GM12874 (cell line): ENCODE results near the gene VSIG8.

ENCODE experiments used
- CTCF ChIP-seq: IDR thresholded peaks from 2 replicates; pipeline ENCODE4 v1.5.1; 2011; ENCODE audit warnings: low read depth, mild to moderate bottlenecking, control low read depth, low read length, moderate library complexity; ENCODE audit not compliant: insufficient read depth

Gene VSIG8

DNA sequence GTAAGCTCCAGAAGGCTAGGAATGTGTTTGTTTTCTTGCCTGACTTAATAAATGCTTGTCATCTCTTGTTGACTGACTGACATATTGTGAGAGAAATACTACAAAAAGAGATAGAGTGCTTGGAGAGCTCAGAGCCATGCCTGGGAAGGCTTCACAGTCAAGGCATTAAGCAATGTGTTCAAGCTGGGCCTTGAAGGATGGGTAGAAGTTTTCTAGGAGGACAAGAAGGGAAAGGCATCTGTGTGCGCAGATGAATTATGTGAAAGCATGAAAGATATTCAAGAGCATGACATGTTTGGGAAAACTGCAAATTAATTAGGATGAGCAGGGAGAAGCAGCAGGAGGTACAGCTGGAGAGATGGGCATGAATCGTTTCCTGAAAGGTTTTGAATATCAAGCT, 30.1 kb downstream of the VSIG8 start:
- no peak for TF ChIP-seq CTCF

DNA sequence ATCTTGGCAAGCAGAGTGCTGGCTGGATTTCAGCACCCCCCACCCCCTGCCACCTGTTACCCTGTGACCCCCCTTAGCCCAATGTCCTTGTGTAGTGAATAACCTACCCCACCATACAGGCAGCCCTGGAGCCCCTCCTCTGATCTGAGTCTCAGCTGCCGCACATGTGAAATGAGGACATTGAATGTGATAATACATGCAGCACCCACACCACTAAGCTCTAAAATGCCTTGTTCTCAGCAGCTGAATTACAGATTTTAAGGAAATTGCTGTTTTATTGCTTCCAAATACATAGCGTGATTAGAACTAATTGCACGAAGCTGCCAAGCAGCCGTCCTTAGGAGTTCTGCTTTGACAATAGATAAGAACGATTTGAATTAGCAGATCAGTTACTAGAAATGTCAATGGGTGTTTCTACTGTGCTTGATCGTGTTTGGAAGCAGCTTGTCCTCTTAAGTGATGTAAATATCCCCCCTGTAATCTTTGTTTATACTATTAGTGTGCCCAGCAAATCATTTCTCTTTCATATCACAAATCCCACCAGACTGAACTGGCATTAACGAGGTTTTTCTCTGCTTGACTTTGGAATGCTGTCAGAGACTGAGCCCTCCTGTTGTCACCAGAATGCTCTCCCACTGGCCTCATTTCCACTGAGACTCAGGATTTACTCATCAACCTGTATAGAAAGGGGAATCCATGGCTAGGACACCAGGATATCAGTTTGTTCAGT, 30.9 kb downstream of the VSIG8 start:
- no peak for TF ChIP-seq CTCF

GRCh38 chr1:159830722-159831121, 31.7 kb downstream of the VSIG8 start:
- no peak for TF ChIP-seq CTCF

GRCh38 chr1:159829822-159830465, 32.5 kb downstream of the VSIG8 start:
- TF ChIP-seq CTCF = no peak

- TF ChIP-seq CTCF = peak; percentile 60
Observed at GRCh38 chr1:159829273-159829634, 33.2 kb downstream of the VSIG8 start.

- no peak for TF ChIP-seq CTCF
Observed at GRCh38 chr1:159828581-159829272, 33.7 kb downstream of the VSIG8 start.

GRCh38 chr1:159828176-159828575, 34.3 kb downstream of the VSIG8 start:
- no peak for TF ChIP-seq CTCF
